ENCODE measurements around the gene DDX49.

DNA sequence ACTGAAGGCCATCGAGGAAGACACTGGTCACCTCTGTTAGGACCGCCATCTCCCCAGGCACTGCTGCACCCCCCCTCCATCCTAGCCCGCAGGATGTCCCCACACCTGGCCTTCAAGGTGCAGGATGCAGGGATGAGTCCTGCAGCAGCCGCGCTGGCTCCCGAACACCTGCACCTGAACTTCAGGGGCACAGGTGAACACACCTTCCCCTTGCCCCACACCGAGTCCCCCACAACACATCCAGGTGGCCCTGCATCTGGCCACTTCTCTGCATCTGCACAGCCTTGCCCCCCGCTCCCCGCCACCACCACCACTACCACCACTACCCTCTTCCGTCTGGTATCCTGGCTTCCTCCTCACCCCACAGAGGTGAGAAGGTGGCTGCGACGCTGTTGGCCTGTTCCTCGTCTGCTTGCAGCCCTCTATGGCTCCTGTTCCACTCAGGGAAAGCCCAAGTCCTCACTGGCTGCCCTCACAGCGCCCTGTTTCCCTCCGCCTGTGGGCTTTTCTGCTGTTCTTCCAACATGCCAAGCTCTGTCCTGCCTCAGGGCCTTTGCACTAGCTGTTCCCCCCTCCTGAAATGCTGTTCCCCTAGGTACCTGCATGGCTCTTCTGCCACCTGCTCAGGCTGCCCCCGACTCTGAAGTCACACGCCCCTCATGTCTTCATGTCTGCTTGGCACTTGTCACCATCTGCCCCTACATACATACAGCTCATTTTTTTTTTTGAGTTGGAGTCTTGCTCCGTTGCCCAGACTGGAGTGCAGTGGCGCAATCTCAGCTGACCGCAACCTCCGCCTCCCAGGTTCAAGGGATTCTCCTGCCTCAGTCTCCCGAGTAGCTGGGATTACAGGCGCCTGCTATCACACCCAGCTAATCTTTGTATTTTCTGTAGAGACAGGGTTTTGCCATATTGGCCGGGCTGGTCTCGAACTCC is 22.2 kb upstream of the DDX49 start:
- TF ChIP-seq, protein P1, sequence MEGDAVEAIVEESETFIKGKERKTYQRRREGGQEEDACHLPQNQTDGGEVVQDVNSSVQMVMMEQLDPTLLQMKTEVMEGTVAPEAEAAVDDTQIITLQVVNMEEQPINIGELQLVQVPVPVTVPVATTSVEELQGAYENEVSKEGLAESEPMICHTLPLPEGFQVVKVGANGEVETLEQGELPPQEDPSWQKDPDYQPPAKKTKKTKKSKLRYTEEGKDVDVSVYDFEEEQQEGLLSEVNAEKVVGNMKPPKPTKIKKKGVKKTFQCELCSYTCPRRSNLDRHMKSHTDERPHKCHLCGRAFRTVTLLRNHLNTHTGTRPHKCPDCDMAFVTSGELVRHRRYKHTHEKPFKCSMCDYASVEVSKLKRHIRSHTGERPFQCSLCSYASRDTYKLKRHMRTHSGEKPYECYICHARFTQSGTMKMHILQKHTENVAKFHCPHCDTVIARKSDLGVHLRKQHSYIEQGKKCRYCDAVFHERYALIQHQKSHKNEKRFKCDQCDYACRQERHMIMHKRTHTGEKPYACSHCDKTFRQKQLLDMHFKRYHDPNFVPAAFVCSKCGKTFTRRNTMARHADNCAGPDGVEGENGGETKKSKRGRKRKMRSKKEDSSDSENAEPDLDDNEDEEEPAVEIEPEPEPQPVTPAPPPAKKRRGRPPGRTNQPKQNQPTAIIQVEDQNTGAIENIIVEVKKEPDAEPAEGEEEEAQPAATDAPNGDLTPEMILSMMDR (conservative IDR thresholded peaks at IDR 0.05; ENCODE audit: low read depth, low read length), result no peak
- no peak for TF ChIP-seq POLR2A (IDR thresholded peaks at IDR 0.05; ENCODE audit: low read depth, low read length)
- TF ChIP-seq RAD21 (IDR thresholded peaks at IDR 0.05; ENCODE audit: low read length), result no peak
